Measurements from ENCODE around the gene NCS1. TPM values are rescaled to one million over a fixed set of nuclear protein-coding genes. Genes with fewer than 3 reads are reported as not detected.

Gene NCS1
- total RNA-seq, 1 experiment from 2014 or later = 68.7 TPM

GRCh38 chr9:130150779-130151382 is 21.3 kb upstream of the NCS1 start:
- Histone ChIP-seq H3K79me2 (ENCODE audit: insufficient read depth, low read length) (no peaks in the 10 kb centered on the region), H3K27ac (ENCODE audit: low read depth, low read length) (no peak overlapping the region), H3K4me2 (ENCODE audit: low read length) (peak overlapping the region; percentile 52), H2AFZ (ENCODE audit: low read depth, low read length, poor library complexity, severe bottlenecking) (peak overlapping the region; percentile 94), H3K36me3 (ENCODE audit: control insufficient read depth in 1 of 2, insufficient read depth in 2 of 2, low read length in 2 of 2) (no peaks in the 10 kb centered on the region), H3K9me3 (ENCODE audit: control insufficient read depth in 1 of 2, insufficient read depth in 1 of 2, low read depth in 1 of 2, low read length in 2 of 2) (no peaks in the 10 kb centered on the region), H3K9me2 (ENCODE audit: insufficient read depth) (no peaks in the 10 kb centered on the region), H4K20me1 (ENCODE audit: insufficient read depth) (no peaks in the 10 kb centered on the region), H3K9ac (ENCODE audit: low read length) (0 out of 2 replicates have a peak overlapping the region, but pooled peaks have one; percentile 38), H3K4me3 (replicated peaks in 1 of 2; ENCODE audit: low read depth in 1 of 2, low read length in 2 of 2) (no peak overlapping the region), H3K27me3 (ENCODE audit: insufficient read depth, low read length) (0 out of 2 replicates have a peak, but pooled peaks cover 9% of the 10 kb centered on the region), H3K4me1 (ENCODE audit: control insufficient read depth in 1 of 2, insufficient read depth in 2 of 2, low read length in 2 of 2) (peaks cover 4 to 20% of the 10 kb centered on the region in 2 experiments; a peak in 2 of 4 replicates)
- no TSS peak for BruUV-seq (replicated peaks)
- ATAC-seq (peak; percentile 70), DNase-seq (ENCODE audit: low read depth, low spot score) (peak; percentile 16)
- intact Hi-C loops (cut with micrococcal nuclease) = no loop called here
- RAD21 ChIA-PET (ENCODE audit: low non-redundant PET in 1 of 2, low total read pairs in 2 of 2, uncharacterized antibody in 2 of 2, unreplicated experiment in 2 of 2) = no interaction called here
- POLR2A ChIA-PET = no interaction called here
- CTCF ChIA-PET = no interaction called here
- TF ChIP-seq EGR1 (IDR thresholded peaks at IDR 0.05; ENCODE audit: low read depth) (no peak), ELF1 (IDR thresholded peaks at IDR 0.05; ENCODE audit: borderline replicate concordance, low read depth) (no peak), JUND (IDR thresholded peaks at IDR 0.05) (peak; percentile 73), RAD21 (IDR thresholded peaks at IDR 0.05; ENCODE audit: low read depth) (no peak), CTCF (IDR thresholded peaks at IDR 0.05 in 2 of 3, conservative IDR thresholded peaks at IDR 0.05 in 1 of 3; ENCODE audit: borderline replicate concordance in 1 of 3, insufficient read depth in 1 of 3, low read depth in 2 of 3, low read length in 2 of 3) (no peak), TCF7L2 (IDR thresholded peaks at IDR 0.05; ENCODE audit: borderline replicate concordance, extremely low read depth, insufficient read depth, insufficient read length) (no peak), SIN3A (IDR thresholded peaks at IDR 0.05; ENCODE audit: low read depth) (no peak), EZH2phosphoT487 (IDR thresholded peaks at IDR 0.05; ENCODE audit: borderline replicate concordance) (no peak), YY1 (IDR thresholded peaks at IDR 0.05; ENCODE audit: extremely low read depth, insufficient replicate concordance, low read depth, low read length) (peak; percentile 81), POLR2AphosphoS5 (IDR thresholded peaks at IDR 0.05; ENCODE audit: low read depth, low read length) (0 out of 2 replicates have a peak, but pooled peaks have one; percentile 18), SP1 (IDR thresholded peaks at IDR 0.05; ENCODE audit: low read depth) (0 out of 2 replicates have a peak, but pooled peaks have one; percentile 37), MAX (IDR thresholded peaks at IDR 0.05) (peak; percentile 48; the same call in 1 of the 2 replicates), ZFX (IDR thresholded peaks at IDR 0.05) (no peak), EZH2 (IDR thresholded peaks at IDR 0.05) (no peak), FOSL1 (IDR thresholded peaks at IDR 0.05; ENCODE audit: low read depth) (peak; percentile 85), ZNF274 (IDR thresholded peaks at IDR 0.05; ENCODE audit: low read depth, low read length) (no peak), SRF (IDR thresholded peaks at IDR 0.05; ENCODE audit: low read depth) (no peak), CEBPB (IDR thresholded peaks at IDR 0.05; ENCODE audit: low read depth) (no peak), CBX3 (IDR thresholded peaks at IDR 0.05; ENCODE audit: low read depth) (no peak), POLR2A (IDR thresholded peaks at IDR 0.05; ENCODE audit: borderline replicate concordance, extremely low read depth, insufficient read depth, insufficient read length) (no peak)
- TF ChIP-seq, protein P1, sequence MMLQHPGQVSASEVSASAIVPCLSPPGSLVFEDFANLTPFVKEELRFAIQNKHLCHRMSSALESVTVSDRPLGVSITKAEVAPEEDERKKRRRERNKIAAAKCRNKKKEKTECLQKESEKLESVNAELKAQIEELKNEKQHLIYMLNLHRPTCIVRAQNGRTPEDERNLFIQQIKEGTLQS (IDR thresholded peaks at IDR 0.05) = no peak
- TF ChIP-seq, protein P2, sequence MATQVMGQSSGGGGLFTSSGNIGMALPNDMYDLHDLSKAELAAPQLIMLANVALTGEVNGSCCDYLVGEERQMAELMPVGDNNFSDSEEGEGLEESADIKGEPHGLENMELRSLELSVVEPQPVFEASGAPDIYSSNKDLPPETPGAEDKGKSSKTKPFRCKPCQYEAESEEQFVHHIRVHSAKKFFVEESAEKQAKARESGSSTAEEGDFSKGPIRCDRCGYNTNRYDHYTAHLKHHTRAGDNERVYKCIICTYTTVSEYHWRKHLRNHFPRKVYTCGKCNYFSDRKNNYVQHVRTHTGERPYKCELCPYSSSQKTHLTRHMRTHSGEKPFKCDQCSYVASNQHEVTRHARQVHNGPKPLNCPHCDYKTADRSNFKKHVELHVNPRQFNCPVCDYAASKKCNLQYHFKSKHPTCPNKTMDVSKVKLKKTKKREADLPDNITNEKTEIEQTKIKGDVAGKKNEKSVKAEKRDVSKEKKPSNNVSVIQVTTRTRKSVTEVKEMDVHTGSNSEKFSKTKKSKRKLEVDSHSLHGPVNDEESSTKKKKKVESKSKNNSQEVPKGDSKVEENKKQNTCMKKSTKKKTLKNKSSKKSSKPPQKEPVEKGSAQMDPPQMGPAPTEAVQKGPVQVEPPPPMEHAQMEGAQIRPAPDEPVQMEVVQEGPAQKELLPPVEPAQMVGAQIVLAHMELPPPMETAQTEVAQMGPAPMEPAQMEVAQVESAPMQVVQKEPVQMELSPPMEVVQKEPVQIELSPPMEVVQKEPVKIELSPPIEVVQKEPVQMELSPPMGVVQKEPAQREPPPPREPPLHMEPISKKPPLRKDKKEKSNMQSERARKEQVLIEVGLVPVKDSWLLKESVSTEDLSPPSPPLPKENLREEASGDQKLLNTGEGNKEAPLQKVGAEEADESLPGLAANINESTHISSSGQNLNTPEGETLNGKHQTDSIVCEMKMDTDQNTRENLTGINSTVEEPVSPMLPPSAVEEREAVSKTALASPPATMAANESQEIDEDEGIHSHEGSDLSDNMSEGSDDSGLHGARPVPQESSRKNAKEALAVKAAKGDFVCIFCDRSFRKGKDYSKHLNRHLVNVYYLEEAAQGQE (IDR thresholded peaks at IDR 0.05; ENCODE audit: low read depth) = no peak
